ENCODE data around the gene POLE4. TPM values are rescaled to one million over a fixed set of nuclear protein-coding genes. Genes with fewer than 3 reads are reported as not detected.

The POLE4 gene
- total and polyA plus RNA-seq, 9 of the 15 experiments (the other 6 are each of a cell fraction or from before 2014, with no cell fraction given), result 25.7 to 73.7 (median 57.3) TPM

GRCh38 chr2:74958274-74959105, at the start of gene POLE4 (continued):
- TF ChIP-seq CUX1 (CRISPR knock-in tag; IDR thresholded peaks at IDR 0.05), result no peak
- TF ChIP-seq MAFG (tag; conservative IDR thresholded peaks at IDR 0.05), result no peak
- TF ChIP-seq HSF4 (CRISPR knock-in tag; IDR thresholded peaks at IDR 0.05; ENCODE audit: borderline replicate concordance), result no peak
- TF ChIP-seq POLR3A (IDR thresholded peaks at IDR 0.05; ENCODE audit: borderline replicate concordance, extremely low read depth, insufficient read depth, insufficient read length), result no peak
- peak; percentile 95 for TF ChIP-seq POLR2B (IDR thresholded peaks at IDR 0.05; ENCODE audit: low read depth, partially characterized antibody)
- no peak for TF ChIP-seq ZNF277 (CRISPR knock-in tag; IDR thresholded peaks at IDR 0.05; ENCODE audit: borderline replicate concordance)
- TF ChIP-seq U2AF1 (optimal IDR thresholded peaks at IDR 0.05; ENCODE audit: low read depth, low read length), result peak; percentile 85
- TF ChIP-seq HDAC6 (IDR thresholded peaks at IDR 0.05; ENCODE audit: low read depth, low read length), result no peak
- no peak for TF ChIP-seq CTCFL (IDR thresholded peaks at IDR 0.05; ENCODE audit: borderline replicate concordance, insufficient read depth, low read depth, low read length, poor library complexity, severe bottlenecking)
- TF ChIP-seq TRIM24 (IDR thresholded peaks at IDR 0.05), result peak; percentile 47 to 68; a peak in 2 of 4 replicates
- TF ChIP-seq ZNF311 (CRISPR knock-in tag; IDR thresholded peaks at IDR 0.05), result peak; percentile 38; the same call in 1 of the 2 replicates
- TF ChIP-seq E2F4 (CRISPR knock-in tag; IDR thresholded peaks at IDR 0.05; ENCODE audit: low read depth), result peak; percentile 11; the same call in 1 of the 2 replicates
- TF ChIP-seq GTF2E2 (tag; IDR thresholded peaks at IDR 0.05), result peak; percentile 54; the same call in 1 of the 2 replicates

Measured in K562 (cell line).